DND-41 (cell line): ENCODE results near the gene TBC1D19.

Experiments
- ATAC-seq: fragments of 200-7000 bp; cut with Tn5 transposase; 3 replicates; pipeline ENCODE4 v1.9.1; 2021; ENCODE audit warnings: low read depth; ENCODE audit not compliant: insufficient read depth
- DNase-seq: peaks from one replicate; pipeline ENCODE4 v3.0.0-alpha.2; 2020
- H2AFZ ChIP-seq: 2 replicates; pipeline ENCODE4 v1.6.0; 2012; ENCODE audit warnings: low read depth, low read length
- H3K27ac ChIP-seq: 2 replicates; pipeline ENCODE4 v1.5.1; 2012; ENCODE audit warnings: low read length, inconsistent platforms
- H3K27me3 ChIP-seq: fragments of 200-600 bp; sonication (generic); 2 replicates; pipeline ENCODE4 v1.6.0; 2012; ENCODE audit warnings: low read length, mild to moderate bottlenecking, inconsistent platforms; ENCODE audit not compliant: insufficient read depth, poor library complexity
- H3K36me3 ChIP-seq: 2 replicates; pipeline ENCODE4 v1.5.1; 2012; ENCODE audit warnings: low read length, inconsistent platforms; ENCODE audit not compliant: insufficient read depth
- H3K4me1 ChIP-seq: 2 replicates; pipeline ENCODE4 v1.5.1; 2012; ENCODE audit warnings: mild to moderate bottlenecking, low read length; ENCODE audit not compliant: insufficient read depth
- H3K4me2 ChIP-seq: 2 replicates; pipeline ENCODE4 v1.6.0; 2012; ENCODE audit warnings: mild to moderate bottlenecking, moderate library complexity, low read length, inconsistent platforms; ENCODE audit not compliant: insufficient read depth
- H3K4me3 ChIP-seq, 2 experiments: fragments of 200-600 bp in 1 of 2; shearing (Covaris generic) in 1 of 2; 2 replicates each; pipeline ENCODE4 v1.5.1; 2012 to 2016; ENCODE audit warnings: inconsistent platforms in 2 of 2, low read length in 2 of 2, mild to moderate bottlenecking in 2 of 2, low read depth in 1 of 2, moderate library complexity in 1 of 2
- H3K79me2 ChIP-seq: 2 replicates; pipeline ENCODE4 v1.6.0; 2012; ENCODE audit warnings: low read length, inconsistent platforms; ENCODE audit not compliant: insufficient read depth
- H3K9ac ChIP-seq: 2 replicates; pipeline ENCODE4 v1.6.0; 2012; ENCODE audit warnings: low read depth, mild to moderate bottlenecking, inconsistent platforms, low read length, moderate library complexity
- H3K9me3 ChIP-seq: 2 replicates; pipeline ENCODE4 v1.5.1; 2012; ENCODE audit warnings: low read length, moderate library complexity, mild to moderate bottlenecking, inconsistent platforms; ENCODE audit not compliant: insufficient read depth, severe bottlenecking
- H4K20me1 ChIP-seq: 2 replicates; pipeline ENCODE4 v1.6.0; 2012; ENCODE audit warnings: low read length; ENCODE audit not compliant: insufficient read depth
- CTCF ChIP-seq: IDR thresholded peaks from 2 replicates; pipeline ENCODE4 v1.5.1; 2012; ENCODE audit warnings: borderline replicate concordance, low read length, moderate library complexity, mild to moderate bottlenecking; ENCODE audit not compliant: poor library complexity, severe bottlenecking; ENCODE audit errors: extremely low read depth
- EZH2 ChIP-seq: IDR thresholded peaks from 3 replicates; pipeline ENCODE4 v1.6.1; 2012; ENCODE audit warnings: borderline replicate concordance, low read depth, mild to moderate bottlenecking, moderate library complexity, low read length, inconsistent platforms; ENCODE audit not compliant: severe bottlenecking

TBC1D19 gene

GRCh38 chr4:26726655-26727387 lies 142.9 kb downstream of the TBC1D19 start:
- Histone ChIP-seq H3K4me1 (no peaks in the 10 kb centered on the region), H3K27me3 (no peaks in the 10 kb centered on the region), H2AFZ (no peak overlapping the region), H3K27ac (no peak overlapping the region), H3K9me3 (no peaks in the 10 kb centered on the region), H3K9ac (no peak overlapping the region), H3K4me3 (no peak overlapping the region), H3K79me2 (no peaks in the 10 kb centered on the region), H3K36me3 (peaks cover 12% of the 10 kb centered on the region), H4K20me1 (no peaks in the 10 kb centered on the region), H3K4me2 (no peak overlapping the region)
- ATAC-seq (no peak), DNase-seq (no peak)
- TF ChIP-seq EZH2 (no peak), CTCF (no peak)

- H3K27ac ChIP-seq: no peak overlapping the region
- no peak overlapping the region for H3K4me2 ChIP-seq
- no peak overlapping the region for H3K4me3 ChIP-seq
- TF ChIP-seq CTCF (no peak), EZH2 (no peak)
- H4K20me1 ChIP-seq: no peaks in the 10 kb centered on the region
- no peak overlapping the region for H3K9ac ChIP-seq
- H3K4me1 ChIP-seq: no peaks in the 10 kb centered on the region
- no peak overlapping the region for H2AFZ ChIP-seq
- H3K9me3 ChIP-seq: no peaks in the 10 kb centered on the region
- H3K36me3 ChIP-seq: peaks cover 12% of the 10 kb centered on the region
- H3K27me3 ChIP-seq: no peaks in the 10 kb centered on the region
- ATAC-seq (no peak), DNase-seq (no peak)
- no peaks in the 10 kb centered on the region for H3K79me2 ChIP-seq
Observed at GRCh38 chr4:26727844-26728243, 144.0 kb downstream of the TBC1D19 start.

- Histone ChIP-seq H3K4me2 (no peak overlapping the region), H3K4me1 (no peaks in the 10 kb centered on the region), H2AFZ (no peak overlapping the region), H3K36me3 (peaks cover 12% of the 10 kb centered on the region), H3K79me2 (no peaks in the 10 kb centered on the region), H3K27ac (no peak overlapping the region), H3K27me3 (no peaks in the 10 kb centered on the region), H3K4me3 (no peak overlapping the region), H3K9ac (no peak overlapping the region), H3K9me3 (no peaks in the 10 kb centered on the region), H4K20me1 (no peaks in the 10 kb centered on the region)
- DNase-seq (no peak), ATAC-seq (no peak)
- TF ChIP-seq CTCF: no peak
- TF ChIP-seq EZH2: no peak
Observed at GRCh38 chr4:26729027-26729426, 145.1 kb downstream of the TBC1D19 start.

- Histone ChIP-seq H3K9ac (no peak overlapping the region), H3K79me2 (no peaks in the 10 kb centered on the region), H3K27ac (no peak overlapping the region), H2AFZ (no peak overlapping the region), H3K4me2 (no peak overlapping the region), H3K27me3 (no peaks in the 10 kb centered on the region), H4K20me1 (no peaks in the 10 kb centered on the region), H3K9me3 (no peaks in the 10 kb centered on the region), H3K36me3 (peaks cover 12% of the 10 kb centered on the region), H3K4me3 (no peak overlapping the region), H3K4me1 (no peaks in the 10 kb centered on the region)
- TF ChIP-seq EZH2 (no peak), CTCF (no peak)
- DNase-seq (no peak), ATAC-seq (no peak)
Observed at GRCh38 chr4:26729547-26729946, 145.7 kb downstream of the TBC1D19 start.
